Loucy (cell line): ENCODE results near the gene RNASEL.

Experiments
- H2AFZ ChIP-seq: fragments of 200-600 bp; sonication (generic); 2 replicates; pipeline ENCODE4 v1.6.0; 2016; ENCODE audit warnings: antibody characterized with exemption, mild to moderate bottlenecking, low read length, moderate library complexity
- H3F3A ChIP-seq: fragments of 200-600 bp; 2 replicates; pipeline ENCODE4 v1.6.0; 2016; ENCODE audit warnings: antibody characterized with exemption, low read depth, mild to moderate bottlenecking
- H3K27me3 ChIP-seq: fragments of 200-600 bp; sonication (generic); 2 replicates; pipeline ENCODE4 v1.6.1; 2014; ENCODE audit warnings: low read length, mild to moderate bottlenecking; ENCODE audit not compliant: insufficient read depth, poor library complexity, severe bottlenecking
- H3K36me3 ChIP-seq: fragments of 200-600 bp; sonication (generic); 2 replicates; pipeline ENCODE4 v1.6.1; 2016; ENCODE audit warnings: low read length; ENCODE audit not compliant: insufficient read depth
- H3K4me1 ChIP-seq: fragments of 200-600 bp; sonication (generic); 2 replicates; pipeline ENCODE4 v1.5.1; 2014; ENCODE audit warnings: low read length, mild to moderate bottlenecking; ENCODE audit not compliant: insufficient read depth, poor library complexity, severe bottlenecking
- H3K4me2 ChIP-seq: fragments of 200-600 bp; sonication (generic); 2 replicates; pipeline ENCODE4 v1.6.0; 2014; ENCODE audit warnings: antibody characterized with exemption, low read length, low read depth, mild to moderate bottlenecking; ENCODE audit not compliant: poor library complexity, severe bottlenecking
- H3K4me3 ChIP-seq: fragments of 200-600 bp; sonication (generic); 2 replicates; pipeline ENCODE4 v1.5.1; 2014; ENCODE audit warnings: low read length, mild to moderate bottlenecking, mixed read lengths; ENCODE audit not compliant: poor library complexity, severe bottlenecking
- H3K79me2 ChIP-seq: fragments of 200-600 bp; sonication (generic); 2 replicates; pipeline ENCODE4 v1.6.1; 2014; ENCODE audit warnings: low read length; ENCODE audit not compliant: insufficient read depth
- H3K9ac ChIP-seq: fragments of 200-600 bp; sonication (generic); 2 replicates; pipeline ENCODE4 v1.6.0; 2014; ENCODE audit warnings: mild to moderate bottlenecking, low read depth, low read length, moderate library complexity; ENCODE audit not compliant: poor library complexity, severe bottlenecking
- H3K9me2 ChIP-seq: fragments of 200-600 bp; sonication (generic); replicated peaks from 2 replicates; pipeline ENCODE4 v1.6.1; 2016; ENCODE audit warnings: low read depth, low read length, mixed read lengths
- H3K9me3 ChIP-seq: fragments of 200-600 bp; sonication (generic); 2 replicates; pipeline ENCODE4 v1.6.1; 2014; ENCODE audit warnings: mild to moderate bottlenecking, antibody characterized with exemption, low read length, low read depth; ENCODE audit not compliant: insufficient read depth
- H4K20me1 ChIP-seq: fragments of 200-600 bp; sonication (generic); 2 replicates; pipeline ENCODE4 v1.6.0; 2014; ENCODE audit warnings: antibody characterized with exemption, low read length, mild to moderate bottlenecking; ENCODE audit not compliant: insufficient read depth, poor library complexity, severe bottlenecking
- CTCF ChIP-seq: fragments of 200-600 bp; sonication (generic); conservative IDR thresholded peaks from 2 replicates; pipeline ENCODE4 v1.5.1; 2014; ENCODE audit warnings: mild to moderate bottlenecking, antibody characterized with exemption, low read length
- EZH2phosphoT487 ChIP-seq: fragments of 200-600 bp; IDR thresholded peaks from 2 replicates; pipeline ENCODE4 v1.6.1; 2018; ENCODE audit warnings: antibody characterized with exemption, mild to moderate bottlenecking, moderate library complexity, borderline replicate concordance

RNASEL gene

GRCh38 chr1:182587093-182587492 lies 2.0 kb downstream of the RNASEL start:
- Histone ChIP-seq H3F3A (no peaks in the 10 kb centered on the region), H2AFZ (no peak overlapping the region), H3K4me3 (no peak overlapping the region), H3K79me2 (0 out of 2 replicates have a peak, but pooled peaks cover 4% of the 10 kb centered on the region), H3K36me3 (no peaks in the 10 kb centered on the region), H3K4me2 (no peak overlapping the region), H3K9me2 (no peaks in the 10 kb centered on the region), H3K4me1 (peaks cover 40% of the 10 kb centered on the region), H3K9ac (no peak overlapping the region), H3K9me3 (no peaks in the 10 kb centered on the region), H3K27me3 (no peaks in the 10 kb centered on the region), H4K20me1 (no peaks in the 10 kb centered on the region)
- no peak for TF ChIP-seq EZH2phosphoT487
- TF ChIP-seq CTCF: no peak

GRCh38 chr1:182586380-182586779 lies 2.7 kb downstream of the RNASEL start:
- H4K20me1 ChIP-seq: no peaks in the 10 kb centered on the region
- no peak overlapping the region for H2AFZ ChIP-seq
- 0 out of 2 replicates have a peak, but pooled peaks cover 4% of the 10 kb centered on the region for H3K79me2 ChIP-seq
- no peaks in the 10 kb centered on the region for H3K27me3 ChIP-seq
- no peak overlapping the region for H3K4me3 ChIP-seq
- TF ChIP-seq CTCF: no peak
- no peak overlapping the region for H3K4me2 ChIP-seq
- H3F3A ChIP-seq: no peaks in the 10 kb centered on the region
- H3K4me1 ChIP-seq: peaks cover 40% of the 10 kb centered on the region
- H3K9ac ChIP-seq: no peak overlapping the region
- no peaks in the 10 kb centered on the region for H3K9me2 ChIP-seq
- no peaks in the 10 kb centered on the region for H3K9me3 ChIP-seq
- H3K36me3 ChIP-seq: no peaks in the 10 kb centered on the region

- H3K79me2 ChIP-seq: 0 out of 2 replicates have a peak, but pooled peaks cover 4% of the 10 kb centered on the region
- H2AFZ ChIP-seq: no peak overlapping the region
- H3K36me3 ChIP-seq: no peaks in the 10 kb centered on the region
- H3K4me2 ChIP-seq: peak overlapping the region; percentile 41
- no peaks in the 10 kb centered on the region for H3K27me3 ChIP-seq
- H3K9me3 ChIP-seq: no peaks in the 10 kb centered on the region
- no peaks in the 10 kb centered on the region for H4K20me1 ChIP-seq
- H3K9ac ChIP-seq: no peak overlapping the region
- H3K4me1 ChIP-seq: peaks cover 40% of the 10 kb centered on the region
- no peaks in the 10 kb centered on the region for H3K9me2 ChIP-seq
- TF ChIP-seq EZH2phosphoT487 (no peak), CTCF (no peak)
- H3F3A ChIP-seq: no peaks in the 10 kb centered on the region
- no peak overlapping the region for H3K4me3 ChIP-seq
Observed at GRCh38 chr1:182584746-182585145, 4.3 kb downstream of the RNASEL start.
